Activated T-cell treated with anti-CD3 and anti-CD28 coated beads, Interleukin-2, amount 50 U/mL, for 1 hour (primary cell): ENCODE results near the gene CACNA2D3.
"Not testable (repeated sequence)": the region's sequence is repeated elsewhere in the genome, so short reads cannot be mapped to it uniquely, and the experiment has no call there.

Experiments
- DNase-seq: peaks from one replicate; pipeline ENCODE4 v3.0.0-alpha.2; 2020

CACNA2D3 gene

GRCh38 chr3:55065331-55065730, 943.0 kb downstream of the CACNA2D3 start:
- no peak for DNase-seq

GRCh38 chr3:55066551-55067047, 944.2 kb downstream of the CACNA2D3 start:
- no peak for DNase-seq

- no peak for DNase-seq
These were observed 947.6 kb downstream of the CACNA2D3 start for GRCh38 chr3:55069950-55070349.

GRCh38 chr3:55074796-55075195, 952.4 kb downstream of the CACNA2D3 start:
- no peak for DNase-seq

- DNase-seq, result no peak
These were observed 953.5 kb downstream of the CACNA2D3 start for GRCh38 chr3:55075846-55076245.

- no peak for DNase-seq
These were observed 955.4 kb downstream of the CACNA2D3 start for GRCh38 chr3:55077726-55078125.

GRCh38 chr3:55078876-55079275, 956.5 kb downstream of the CACNA2D3 start:
- no peak for DNase-seq

GRCh38 chr3:55085231-55085630, 962.9 kb downstream of the CACNA2D3 start:
- DNase-seq, result no peak

- no peak for DNase-seq
These were observed 966.9 kb downstream of the CACNA2D3 start for GRCh38 chr3:55089211-55089610.

- DNase-seq, result no peak
These were observed 967.9 kb downstream of the CACNA2D3 start for GRCh38 chr3:55090291-55090690.

- DNase-seq, result no peak
These were observed 968.4 kb downstream of the CACNA2D3 start for GRCh38 chr3:55090746-55091145.

GRCh38 chr3:55091381-55092225, 969.3 kb downstream of the CACNA2D3 start:
- no peak for DNase-seq

- no peak for DNase-seq
These were observed 972.3 kb downstream of the CACNA2D3 start for GRCh38 chr3:55094676-55095075.

- no peak for DNase-seq
These were observed 975.1 kb downstream of the CACNA2D3 start for GRCh38 chr3:55097441-55097840.

- no peak for DNase-seq
These were observed 983.3 kb downstream of the CACNA2D3 start for GRCh38 chr3:55105647-55106046.

- no peak for DNase-seq
These were observed 984.8 kb downstream of the CACNA2D3 start for GRCh38 chr3:55107187-55107586.

- not testable (repeated sequence) for DNase-seq
These were observed 989.6 kb downstream of the CACNA2D3 start for GRCh38 chr3:55111906-55112305.

GRCh38 chr3:55118451-55118850, 996.1 kb downstream of the CACNA2D3 start:
- DNase-seq, result no peak

- DNase-seq, result no peak
These were observed 996.9 kb downstream of the CACNA2D3 start for GRCh38 chr3:55119268-55119667.

GRCh38 chr3:55122312-55122711, 1000.0 kb downstream of the CACNA2D3 start:
- DNase-seq, result no peak
